ENCODE data around the gene GNAT2. TPM values are rescaled to one million over a fixed set of nuclear protein-coding genes. Genes with fewer than 3 reads are reported as not detected.

The GNAT2 gene
- total and polyA plus RNA-seq, 10 of the 15 experiments (the other 5 are each of a cell fraction or from before 2014, with no cell fraction given) = 0.08 to 1.3 (median 0.41) TPM

DNA sequence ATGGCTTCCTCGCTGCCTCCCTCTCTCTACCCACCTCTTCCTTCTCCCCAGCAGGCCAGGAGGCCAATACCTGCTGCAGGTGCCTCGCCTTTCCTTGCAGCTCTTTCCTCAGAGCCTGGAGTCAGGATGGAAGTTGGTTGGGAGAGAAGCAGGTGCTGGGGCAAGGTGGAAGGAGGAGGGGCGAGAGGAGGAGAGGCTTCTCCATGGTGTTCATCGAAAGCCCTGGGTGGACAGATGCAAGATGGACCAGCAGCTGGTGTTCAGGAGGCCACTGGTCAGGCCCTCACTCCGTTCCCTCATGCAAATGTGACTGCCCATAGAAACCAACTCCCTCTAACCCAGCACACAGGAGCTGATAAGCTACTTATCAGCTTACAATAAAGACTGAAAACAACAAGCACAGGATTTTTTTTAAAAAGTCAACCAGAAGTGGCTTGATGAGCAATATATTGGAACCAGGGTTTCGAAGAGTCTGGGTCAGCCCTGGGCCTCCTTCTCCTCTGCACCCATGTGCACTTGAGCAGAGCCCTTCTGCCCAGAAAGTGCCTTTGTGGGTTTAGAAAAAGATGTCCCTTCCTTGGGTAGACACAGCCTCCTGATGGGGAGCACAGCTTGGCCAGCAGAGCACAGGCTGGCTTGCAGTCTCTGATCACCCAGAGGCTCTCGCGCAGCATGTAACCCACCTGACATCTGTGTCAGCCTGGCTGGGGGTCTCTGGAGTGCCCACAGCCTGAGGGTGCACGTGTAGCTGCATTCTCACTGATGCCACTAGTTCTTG, 19.8 kb upstream of the GNAT2 start:
- 30% methylated on average over 8 of the region's 9 CpGs for WGBS (ENCODE audit: insufficient coverage, insufficient replicate concordance, low lambda C conversion rate, missing lambda C conversion rate)
- ChIA-PET SMC1A (ENCODE audit: uncharacterized antibody, unreplicated experiment) (interaction anchor here (0.9 to 9.1 kb wide), 19 partner anchors 8 to 371 kb away, joined by 3 to 117 read pairs (median 8); partner anchors contain the start of genes AHCYL1, AMPD2, EPS8L3 and GNAI3), POLR2A (interaction anchor here (0.6 to 3.2 kb wide), 8 partner anchors 11 to 98 kb away, joined by 3 to 13 read pairs (median 6); partner anchors contain the start of gene GNAI3), RAD21 (ENCODE audit: unreplicated experiment) (interaction anchor here (0.7 to 7.3 kb wide), 19 partner anchors 10 to 346 kb away, joined by 3 to 106 read pairs (median 9); partner anchors contain the start of genes AHCYL1, AMPD2, ATXN7L2 and GNAI3), CTCF (interaction anchor here (0.8 to 10.7 kb wide), 51 partner anchors 9 to 477 kb away, joined by 3 to 299 read pairs (median 6); partner anchors contain the start of genes AHCYL1, AMPD2, GNAI3 and GNAT2)
- Histone ChIP-seq H3K27me3 (replicated peaks in 1 of 2; ENCODE audit: control insufficient read depth in 2 of 2, insufficient read depth in 2 of 2, low read length in 1 of 2) (no peaks in the 10 kb centered on the region), H3K79me2 (ENCODE audit: control insufficient read depth, insufficient read depth, low read length) (no peaks in the 10 kb centered on the region), H3K9me3 (replicated peaks; ENCODE audit: control insufficient read depth, insufficient read depth, low read length) (no peaks in the 10 kb centered on the region), H3K9ac (ENCODE audit: control insufficient read depth, insufficient read depth, low read length) (no peak overlapping the region), H3K4me1 (ENCODE audit: control insufficient read depth, insufficient read depth, low read length) (peaks cover 22% of the 10 kb centered on the region), H3K36me3 (ENCODE audit: control insufficient read depth in 2 of 2, insufficient read depth in 2 of 2, low read length in 1 of 2) (no peaks in the 10 kb centered on the region), H2AFZ (ENCODE audit: control insufficient read depth, low read depth, low read length) (no peak overlapping the region), H3K4me2 (ENCODE audit: control insufficient read depth, insufficient read depth) (no peak overlapping the region), H3K4me3 (no peak overlapping the region), H3K27ac (ENCODE audit: control insufficient read depth, insufficient read depth) (no peak overlapping the region), H4K20me1 (ENCODE audit: control insufficient read depth, insufficient read depth) (no peaks in the 10 kb centered on the region)
- DNase-seq (ENCODE audit: low read depth, low spot score) = no peak
- no peak for ATAC-seq
- intact Hi-C loops (cut with micrococcal nuclease; ENCODE audit: unreplicated experiment) = no loop called here
- in situ Hi-C loops (cut with MboI) = no loop called here
- FAIRE-seq = no peak
- TF ChIP-seq TBL1XR1 (IDR thresholded peaks at IDR 0.05; ENCODE audit: low read depth, low read length) (no peak), RELA (IDR thresholded peaks at IDR 0.05; ENCODE audit: borderline replicate concordance, partially characterized antibody) (no peak), IKZF1 (conservative IDR thresholded peaks at IDR 0.05) (no peak), RAD21 (IDR thresholded peaks at IDR 0.05; ENCODE audit: insufficient read depth, low read depth, low read length) (no peak)
- TF ChIP-seq, protein P1, sequence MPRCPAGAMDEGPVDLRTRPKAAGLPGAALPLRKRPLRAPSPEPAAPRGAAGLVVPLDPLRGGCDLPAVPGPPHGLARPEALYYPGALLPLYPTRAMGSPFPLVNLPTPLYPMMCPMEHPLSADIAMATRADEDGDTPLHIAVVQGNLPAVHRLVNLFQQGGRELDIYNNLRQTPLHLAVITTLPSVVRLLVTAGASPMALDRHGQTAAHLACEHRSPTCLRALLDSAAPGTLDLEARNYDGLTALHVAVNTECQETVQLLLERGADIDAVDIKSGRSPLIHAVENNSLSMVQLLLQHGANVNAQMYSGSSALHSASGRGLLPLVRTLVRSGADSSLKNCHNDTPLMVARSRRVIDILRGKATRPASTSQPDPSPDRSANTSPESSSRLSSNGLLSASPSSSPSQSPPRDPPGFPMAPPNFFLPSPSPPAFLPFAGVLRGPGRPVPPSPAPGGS (IDR thresholded peaks at IDR 0.05; ENCODE audit: borderline replicate concordance, insufficient read depth, low read depth, low read length, poor library complexity, severe bottlenecking) = no peak
- BruUV-seq (replicated peaks) = no TSS peak

All from GM12878 (cell line).